ENCODE results near the gene DPEP2.
A peak's percentile ranks its signal among the peaks of the same experiment; 100 is the strongest.
"Not testable (repeated sequence)": the region's sequence is repeated elsewhere in the genome, so short reads cannot be mapped to it uniquely, and the experiment has no call there.

Gene DPEP2

GRCh38 chr16:67996666-67997065 lies 2.6 kb downstream of the DPEP2 start:
- no peak for TF ChIP-seq EZH2phosphoT487 (IDR thresholded peaks at IDR 0.05; ENCODE audit: borderline replicate concordance, low read length)
- no peak for TF ChIP-seq CTCF (IDR thresholded peaks at IDR 0.05; ENCODE audit: low read depth, low read length, poor library complexity, severe bottlenecking)
- no peaks in the 10 kb centered on the region for H4K20me1 ChIP-seq (ENCODE audit: control insufficient read depth, insufficient read depth, low read depth, low read length)
- H3K9me2 ChIP-seq (replicated peaks; ENCODE audit: control insufficient read depth, low read length), result no peaks in the 10 kb centered on the region
- peaks cover 35% of the 10 kb centered on the region for H3K4me1 ChIP-seq (ENCODE audit: control insufficient read depth, low read length)
- no peaks in the 10 kb centered on the region for H3K27me3 ChIP-seq (ENCODE audit: control insufficient read depth, low read length)
- no peak overlapping the region for H3K4me3 ChIP-seq (ENCODE audit: low read length)
- H3K79me2 ChIP-seq (ENCODE audit: control insufficient read depth, low read length), result no peaks in the 10 kb centered on the region
- no peaks in the 10 kb centered on the region for H3K9me3 ChIP-seq (ENCODE audit: control insufficient read depth, insufficient read depth, low read length)
- no peak overlapping the region for H3K27ac ChIP-seq (ENCODE audit: low read depth, low read length)
- no peaks in the 10 kb centered on the region; the same call in 1 of the 2 replicates for H3F3A ChIP-seq (ENCODE audit: control insufficient read depth, insufficient read depth)
- no peaks in the 10 kb centered on the region for H3K36me3 ChIP-seq (ENCODE audit: control insufficient read depth, low read length)
- no peak overlapping the region for H3K4me2 ChIP-seq (ENCODE audit: low read length)

- no peak overlapping the region for H3K27ac ChIP-seq (ENCODE audit: low read depth, low read length)
- no peaks in the 10 kb centered on the region for H3K27me3 ChIP-seq (ENCODE audit: control insufficient read depth, low read length)
- no peaks in the 10 kb centered on the region for H3K36me3 ChIP-seq (ENCODE audit: control insufficient read depth, low read length)
- H3K4me2 ChIP-seq (ENCODE audit: low read length), result no peak overlapping the region
- H4K20me1 ChIP-seq (ENCODE audit: control insufficient read depth, insufficient read depth, low read depth, low read length), result no peaks in the 10 kb centered on the region
- no peaks in the 10 kb centered on the region for H3K9me2 ChIP-seq (replicated peaks; ENCODE audit: control insufficient read depth, low read length)
- H3K4me1 ChIP-seq (ENCODE audit: control insufficient read depth, low read length), result peaks cover 32% of the 10 kb centered on the region
- no peaks in the 10 kb centered on the region for H3K79me2 ChIP-seq (ENCODE audit: control insufficient read depth, low read length)
- H3F3A ChIP-seq (ENCODE audit: control insufficient read depth, insufficient read depth), result no peaks in the 10 kb centered on the region; the same call in 1 of the 2 replicates
- no peak overlapping the region for H3K4me3 ChIP-seq (ENCODE audit: low read length)
- no peaks in the 10 kb centered on the region for H3K9me3 ChIP-seq (ENCODE audit: control insufficient read depth, insufficient read depth, low read length)
- TF ChIP-seq EZH2phosphoT487 (IDR thresholded peaks at IDR 0.05; ENCODE audit: borderline replicate concordance, low read length) (no peak), CTCF (IDR thresholded peaks at IDR 0.05; ENCODE audit: low read depth, low read length, poor library complexity, severe bottlenecking) (no peak)
Observed at GRCh38 chr16:67995423-67995822, 3.9 kb downstream of the DPEP2 start.

GRCh38 chr16:67994040-67994408 lies 5.3 kb downstream of the DPEP2 start:
- H3K4me3 ChIP-seq (ENCODE audit: low read length); H3K27me3 ChIP-seq (ENCODE audit: control insufficient read depth, low read length); H3F3A ChIP-seq (ENCODE audit: control insufficient read depth, insufficient read depth); H3K9me3 ChIP-seq (ENCODE audit: control insufficient read depth, insufficient read depth, low read length); H3K27ac ChIP-seq (ENCODE audit: low read depth, low read length); H4K20me1 ChIP-seq (ENCODE audit: control insufficient read depth, insufficient read depth, low read depth, low read length); H3K79me2 ChIP-seq (ENCODE audit: control insufficient read depth, low read length); H3K9me2 ChIP-seq (replicated peaks; ENCODE audit: control insufficient read depth, low read length); H3K36me3 ChIP-seq (ENCODE audit: control insufficient read depth, low read length): not testable (repeated sequence)
- peaks cover 18% of the 10 kb centered on the region for H3K4me1 ChIP-seq (ENCODE audit: control insufficient read depth, low read length)
- H3K4me2 ChIP-seq (ENCODE audit: low read length), result peak overlapping the region; percentile 76; the same call in 1 of the 2 replicates

- H3K27me3 ChIP-seq (ENCODE audit: control insufficient read depth, low read length), result no peaks in the 10 kb centered on the region
- H3K4me2 ChIP-seq (ENCODE audit: low read length), result peak overlapping the region; percentile 76
- H3K4me3 ChIP-seq (ENCODE audit: low read length), result peak overlapping the region; percentile 59
- no peaks in the 10 kb centered on the region; the same call in 1 of the 2 replicates for H3F3A ChIP-seq (ENCODE audit: control insufficient read depth, insufficient read depth)
- H4K20me1 ChIP-seq (ENCODE audit: control insufficient read depth, insufficient read depth, low read depth, low read length), result no peaks in the 10 kb centered on the region
- no peaks in the 10 kb centered on the region for H3K79me2 ChIP-seq (ENCODE audit: control insufficient read depth, low read length)
- no peaks in the 10 kb centered on the region for H3K36me3 ChIP-seq (ENCODE audit: control insufficient read depth, low read length)
- H3K9me3 ChIP-seq (ENCODE audit: control insufficient read depth, insufficient read depth, low read length), result no peaks in the 10 kb centered on the region
- TF ChIP-seq EZH2phosphoT487 (IDR thresholded peaks at IDR 0.05; ENCODE audit: borderline replicate concordance, low read length), result no peak
- peak; percentile 97 for TF ChIP-seq CTCF (IDR thresholded peaks at IDR 0.05; ENCODE audit: low read depth, low read length, poor library complexity, severe bottlenecking)
- no peaks in the 10 kb centered on the region for H3K9me2 ChIP-seq (replicated peaks; ENCODE audit: control insufficient read depth, low read length)
- peaks cover 16% of the 10 kb centered on the region for H3K4me1 ChIP-seq (ENCODE audit: control insufficient read depth, low read length)
- no peak overlapping the region for H3K27ac ChIP-seq (ENCODE audit: low read depth, low read length)
Observed at GRCh38 chr16:67993207-67994039, 5.9 kb downstream of the DPEP2 start.

All from DOHH2 (cell line).